H1 (cell line): ENCODE data around the gene ODF2L. TPM values are rescaled to one million over a fixed set of nuclear protein-coding genes. Genes with fewer than 3 reads are reported as not detected.

Experiments
- CTCF ChIA-PET: fragments of 300-600 bp; sonication (Branson Sonifier 250); formaldehyde crosslinking; loops from one replicate; lab custom pipeline; 2021; ENCODE audit not compliant: partially characterized antibody; lab: Charles Lee
- POLR2A ChIA-PET: fragments of 300-600 bp; sonication (Branson Sonifier 250); formaldehyde crosslinking; loops from one replicate; lab custom pipeline; 2021; ENCODE audit warnings: inconsistent platforms; ENCODE audit not compliant: partially characterized antibody; lab: Charles Lee
- DNase-seq, 2 experiments: peaks; one replicate each; pipeline versions ENCODE4 v3.0.0 to v3.0.0-alpha.2; 2010 to 2022; ENCODE audit warnings: low spot score in 2 of 2, low read depth in 1 of 2, mixed read lengths in 1 of 2
- FAIRE-seq: peaks from 2 replicates; lab custom pipeline; 2011; peaks lifted over from hg19 to GRCh38; lab: Jason Lieb, UNC
- H2AFZ ChIP-seq: 2 replicates; pipeline ENCODE4 v1.8.1; 2012; ENCODE audit warnings: low read length, inconsistent platforms
- H2AK5ac ChIP-seq: 2 replicates; pipeline ENCODE4 v1.6.1; 2013; ENCODE audit warnings: low read depth, low read length
- H2BK120ac ChIP-seq: replicated peaks from 2 replicates; pipeline ENCODE3; 2013; ENCODE audit warnings: low read depth, low read length, inconsistent platforms
- H2BK12ac ChIP-seq: 2 replicates; pipeline ENCODE4 v1.6.1; 2013; ENCODE audit warnings: low read depth, low read length
- H2BK15ac ChIP-seq: 2 replicates; pipeline ENCODE4 v1.6.1; 2013; ENCODE audit warnings: low read length
- H2BK20ac ChIP-seq: 2 replicates; pipeline ENCODE4 v1.6.1; 2013; ENCODE audit warnings: low read length
- H2BK5ac ChIP-seq: 2 replicates; pipeline ENCODE4 v1.6.1; 2013; ENCODE audit warnings: low read depth, low read length
- H3K14ac ChIP-seq: 2 replicates; pipeline ENCODE4 v1.6.1; 2013; ENCODE audit warnings: inconsistent platforms; ENCODE audit not compliant: insufficient read length
- H3K18ac ChIP-seq: 2 replicates; pipeline ENCODE4 v1.6.1; 2013; ENCODE audit warnings: low read length; ENCODE audit errors: extremely low read depth
- H3K23ac ChIP-seq: 2 replicates; pipeline ENCODE4 v1.6.1; 2013; ENCODE audit warnings: inconsistent platforms; ENCODE audit not compliant: insufficient read length
- H3K23me2 ChIP-seq: 2 replicates; pipeline ENCODE4 v1.6.1; 2013; ENCODE audit warnings: low read depth, low read length
- H3K27ac ChIP-seq: 2 replicates; pipeline ENCODE4 v1.6.1; 2011; ENCODE audit warnings: low read depth, low read length, inconsistent platforms
- H3K27me3 ChIP-seq, 4 experiments: replicated peaks in 1 of 4; 1 replicate in 1 of 4; 2 replicates in 3 of 4; pipeline versions ENCODE4 v1.6.1 to v1.8.1; 2011 to 2013; ENCODE audit warnings: low read length in 3 of 4, mild to moderate bottlenecking in 3 of 4, inconsistent platforms in 2 of 4, mixed read lengths in 2 of 4, moderate library complexity in 1 of 4; ENCODE audit not compliant: control insufficient read depth in 3 of 4, insufficient read depth in 3 of 4; ENCODE audit errors: extremely low read depth in 1 of 4
- H3K36me3 ChIP-seq, 4 experiments: 2 replicates each; pipeline versions ENCODE4 v1.6.1 to v1.8.1; 2011 to 2013; ENCODE audit warnings: mild to moderate bottlenecking in 4 of 4, low read length in 3 of 4, moderate library complexity in 2 of 4, control low read depth in 1 of 4, inconsistent platforms in 1 of 4; ENCODE audit not compliant: insufficient read depth in 4 of 4, control insufficient read depth in 2 of 4
- H3K4ac ChIP-seq: replicated peaks from 2 replicates; pipeline ENCODE3; 2013; ENCODE audit warnings: low read length, low read depth, mixed read lengths, inconsistent platforms; ENCODE audit not compliant: insufficient read length
- H3K4me1 ChIP-seq, 4 experiments: replicated peaks in 1 of 4; 1 replicate in 1 of 4; 2 replicates in 3 of 4; pipeline versions ENCODE4 v1.6.1 to v1.8.1; 2011 to 2013; ENCODE audit warnings: low read length in 3 of 4, inconsistent platforms in 2 of 4, mixed read lengths in 1 of 4; ENCODE audit not compliant: insufficient read depth in 4 of 4, control insufficient read depth in 3 of 4
- H3K4me2 ChIP-seq, 2 experiments: 2 replicates each; pipeline versions ENCODE4 v1.6.1 to v1.8.1; 2011 to 2013; ENCODE audit warnings: low read depth in 2 of 2, low read length in 2 of 2, control low read depth in 1 of 2, inconsistent platforms in 1 of 2, mild to moderate bottlenecking in 1 of 2; ENCODE audit not compliant: insufficient read depth in 1 of 2
- H3K4me3 ChIP-seq, 4 experiments: fragments of 200-600, 300-600 bp in 1 of 4; sonication (generic), shearing (Covaris generic), sonication (Bioruptor Twin) in 1 of 4; 2 replicates each; pipeline versions ENCODE4 v1.5.1 to v1.8.1; 2011 to 2016; ENCODE audit warnings: low read length in 4 of 4, low read depth in 3 of 4, control low read depth in 2 of 4, inconsistent platforms in 2 of 4, mild to moderate bottlenecking in 2 of 4, mixed read lengths in 1 of 4, moderate library complexity in 1 of 4; ENCODE audit not compliant: insufficient read depth in 2 of 4; ENCODE audit errors: extremely low read depth in 1 of 4
- H3K56ac ChIP-seq: replicated peaks from 2 replicates; pipeline ENCODE3; 2013; ENCODE audit warnings: low read depth, mild to moderate bottlenecking, mixed read lengths, low read length, inconsistent platforms; ENCODE audit not compliant: insufficient read length
- H3K79me1 ChIP-seq: 2 replicates; pipeline ENCODE4 v1.6.1; 2013; ENCODE audit warnings: low read depth, low read length, control low read depth
- H3K79me2 ChIP-seq, 2 experiments: 2 replicates each; pipeline versions ENCODE4 v1.6.1 to v1.8.1; 2012 to 2013; ENCODE audit warnings: low read length in 2 of 2, mild to moderate bottlenecking in 2 of 2, inconsistent platforms in 1 of 2; ENCODE audit not compliant: insufficient read depth in 2 of 2, control insufficient read depth in 1 of 2
- H3K9ac ChIP-seq, 4 experiments: replicated peaks in 1 of 4; 1 replicate in 1 of 4; 2 replicates in 3 of 4; pipeline versions ENCODE4 v1.6.1 to v1.8.1; 2011 to 2013; ENCODE audit warnings: low read depth in 3 of 4, low read length in 3 of 4, control low read depth in 2 of 4, mild to moderate bottlenecking in 2 of 4, moderate library complexity in 2 of 4, inconsistent platforms in 1 of 4; ENCODE audit errors: extremely low read depth in 1 of 4
- H3K9me3 ChIP-seq, 2 experiments: 2 replicates each; pipeline versions ENCODE4 v1.6.1 to v1.8.1; 2012 to 2013; ENCODE audit warnings: mild to moderate bottlenecking in 2 of 2, moderate library complexity in 2 of 2, control low read depth in 1 of 2, inconsistent platforms in 1 of 2, low read depth in 1 of 2, low read length in 1 of 2, mixed read lengths in 1 of 2; ENCODE audit not compliant: insufficient read depth in 2 of 2
- H4K20me1 ChIP-seq, 2 experiments: replicated peaks in 1 of 2; 2 replicates each; pipeline versions ENCODE3 to v1.8.1; 2011 to 2013; ENCODE audit warnings: inconsistent platforms in 2 of 2, low read length in 2 of 2, mild to moderate bottlenecking in 1 of 2; ENCODE audit not compliant: insufficient read depth in 2 of 2, control insufficient read depth in 1 of 2
- H4K5ac ChIP-seq: 2 replicates; pipeline ENCODE4 v1.6.1; 2013; ENCODE audit warnings: low read length, low read depth, mixed read lengths, inconsistent platforms; ENCODE audit not compliant: insufficient read length
- H4K8ac ChIP-seq: 2 replicates; pipeline ENCODE4 v1.8.0; 2013; ENCODE audit warnings: mild to moderate bottlenecking, moderate library complexity, low read length, inconsistent platforms; ENCODE audit not compliant: insufficient read depth; ENCODE audit errors: extremely low read depth
- H4K91ac ChIP-seq: replicated peaks from 2 replicates; pipeline ENCODE3; 2013; ENCODE audit warnings: low read length, mixed read lengths, inconsistent platforms; ENCODE audit not compliant: insufficient read length
- BCL11A ChIP-seq, 2 experiments: IDR thresholded peaks; one replicate each; pipeline ENCODE4 v1.6.1; 2011; ENCODE audit warnings: low read depth in 2 of 2, low read length in 2 of 2, mild to moderate bottlenecking in 2 of 2
- CREB1 ChIP-seq: IDR thresholded peaks from 2 replicates; pipeline ENCODE4 v1.6.1; 2012; ENCODE audit warnings: inconsistent platforms
- NRF1 ChIP-seq: IDR thresholded peaks from 2 replicates; pipeline ENCODE4 v1.6.1; 2011; ENCODE audit warnings: mild to moderate bottlenecking, low read depth, low read length, improper control_type of control experiment
- RBBP5 ChIP-seq: IDR thresholded peaks from 2 replicates; pipeline ENCODE4 v1.7.1; 2012; ENCODE audit warnings: low read depth, mild to moderate bottlenecking, inconsistent platforms, low read length, moderate library complexity, borderline replicate concordance
- polyA plus RNA-seq, 7 experiments: library from polyadenylated mRNA; depleted of rRNA in 3 of 7; stranded (reverse) in 5 of 7; unstranded in 2 of 7; fragments of >200 nt in 5 of 7; fragments of 200-250 nt in 2 of 7; gene quantifications; 1 replicate in 5 of 7; 2 replicates in 1 of 7; 4 replicates in 1 of 7; pipeline versions ENCODE4 v1.2.1 to v1.2.3, GENCODE V29; 2011 to 2013; ENCODE audit warnings: missing spikeins in 2 of 7, mixed read lengths in 2 of 7
- total RNA-seq: library from RNA; stranded (reverse); fragmentation: NEBNext Ultra II Directional; extraction: Animal tissue kit (Norgen Biotek cat#: 25700); gene quantifications from 2 replicates; pipeline ENCODE4 v1.2.1, GENCODE V29; 2021

The ODF2L gene
- total and polyA plus RNA-seq, 2 of the 8 experiments (the other 6 are each of a cell fraction or from before 2014, with no cell fraction given) = 3.2 to 27.1 TPM

- Histone ChIP-seq H2BK120ac (no peak overlapping the region), H4K91ac (no peak overlapping the region), H3K36me3 (no peaks in the 10 kb centered on the region), H3K14ac (no peak overlapping the region), H3K23ac (no peak overlapping the region), H3K27ac (no peak overlapping the region), H3K4me2 (no peak overlapping the region), H3K23me2 (peaks cover 3% of the 10 kb centered on the region; the same call in 1 of the 2 replicates), H3K4ac (no peak overlapping the region), H2BK12ac (no peak overlapping the region), H2BK20ac (no peak overlapping the region), H3K9me3 (no peaks in the 10 kb centered on the region), H3K56ac (no peak overlapping the region), H3K79me1 (no peaks in the 10 kb centered on the region), H3K79me2 (no peaks in the 10 kb centered on the region), H2AK5ac (no peak overlapping the region), H3K9ac (no peak overlapping the region), H4K8ac (no peak overlapping the region), H2BK15ac (no peak overlapping the region), H4K20me1 (no peaks in the 10 kb centered on the region), H3K27me3 (no peaks in the 10 kb centered on the region), H4K5ac (no peak overlapping the region), H3K4me3 (no peak overlapping the region), H3K4me1 (no peaks in the 10 kb centered on the region), H2BK5ac (no peak overlapping the region), H2AFZ (peak overlapping the region; percentile 5; the same call in 1 of the 2 replicates), H3K18ac (no peak overlapping the region)
- DNase-seq (no peak), FAIRE-seq (no peak)
- TF ChIP-seq BCL11A (IDR thresholded peaks at IDR 0.05; ENCODE audit: low read depth in 2 of 2, low read length in 2 of 2) (no peak), RBBP5 (no peak), CREB1 (no peak), NRF1 (no peak)
- POLR2A ChIA-PET = interaction anchor here (0.9 kb wide), 1 partner anchor 29 kb away, joined by 3 read pairs; no protein-coding TSS in a partner anchor
- CTCF ChIA-PET = interaction anchor here (0.7 to 2.4 kb wide), 8 partner anchors 10 to 77 kb away, joined by 3 to 7 read pairs (median 4); no protein-coding TSS in a partner anchor
Observed at GRCh38 chr1:86430376-86430775, 34.3 kb upstream of the ODF2L start.
